Islet of Langerhans (tissue), 1 donor: ENCODE results near the gene FBN2.

Experiments
- FAIRE-seq: peaks from one replicate; lab custom pipeline; 2011; peaks lifted over from hg19 to GRCh38; lab: Jason Lieb, UNC

FBN2 gene

DNA sequence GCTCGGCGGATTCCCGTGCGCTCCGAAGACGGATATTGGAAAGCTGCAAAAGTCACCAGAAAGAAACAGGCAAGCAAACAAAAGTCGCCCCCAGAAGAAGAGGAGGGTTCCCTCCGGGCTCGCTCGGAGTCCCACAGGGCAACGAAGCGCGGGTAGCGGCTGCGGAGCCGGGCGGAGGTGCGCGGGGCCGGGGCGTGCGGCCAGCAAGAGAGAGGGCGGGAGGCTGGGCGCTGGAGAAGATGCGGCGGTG is at the start of gene FBN2:
FBN2 (minus strand) TSS at position 246 of the 250 bp plus-strand sequence. CDS start 642 bp downstream, outside the sequence.
- FAIRE-seq: no peak

DNA sequence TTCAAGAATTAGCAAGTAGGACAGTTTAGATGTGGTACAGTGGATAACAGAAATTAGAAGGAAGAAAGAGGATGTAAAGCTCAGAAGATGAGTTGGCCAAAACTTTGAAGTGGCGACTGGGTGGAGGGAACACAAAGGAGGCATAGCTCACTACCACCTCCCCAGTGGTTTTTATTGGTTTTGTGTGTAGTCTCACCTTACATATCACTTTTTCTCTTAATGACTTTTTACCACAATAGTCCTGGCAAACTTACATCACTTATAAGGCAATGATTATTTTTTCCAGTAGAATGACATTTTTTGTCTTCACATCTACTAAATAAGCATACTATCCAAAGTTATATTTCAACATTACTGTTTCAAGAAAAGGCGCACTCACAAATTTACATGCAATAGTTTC is 49.2 kb upstream of the FBN2 start:
- no peak for FAIRE-seq

DNA sequence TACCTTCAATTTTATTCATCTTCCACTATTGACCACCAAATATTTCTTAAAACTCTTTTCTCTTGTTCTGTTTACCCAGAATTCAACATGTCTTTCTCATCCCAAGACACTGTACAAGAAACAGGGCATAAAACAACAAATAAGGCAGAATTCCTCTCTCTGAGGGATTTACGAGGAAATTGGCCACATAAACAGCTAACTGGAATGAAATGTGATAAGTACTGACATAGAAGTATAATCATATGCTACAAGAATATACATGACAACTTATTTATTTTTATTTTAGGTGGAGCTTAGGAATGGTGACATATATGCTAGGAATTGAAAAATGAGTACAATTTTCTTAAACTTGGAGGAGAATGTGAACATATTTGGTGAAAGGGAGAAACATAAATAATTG is 48.8 kb upstream of the FBN2 start:
- no peak for FAIRE-seq

DNA sequence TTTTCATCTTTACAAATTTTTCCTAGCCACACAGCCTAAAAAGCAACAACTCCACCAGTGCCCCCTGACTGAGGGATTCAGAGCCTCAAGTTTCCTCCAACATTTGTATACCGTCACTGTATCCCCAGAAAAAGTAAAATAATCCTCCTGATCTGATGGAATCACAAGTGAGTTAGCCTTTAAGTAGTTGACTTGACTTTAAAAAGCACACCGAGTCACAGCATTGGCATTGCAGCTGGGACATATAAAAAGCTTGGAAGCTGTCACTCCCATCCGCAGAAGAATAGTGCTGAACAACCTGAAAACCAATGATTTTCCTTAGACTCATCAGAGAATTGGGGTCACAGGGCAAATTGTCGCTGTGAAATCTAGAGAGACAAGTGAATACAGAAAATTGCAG is 41.6 kb upstream of the FBN2 start:
- FAIRE-seq: no peak

DNA sequence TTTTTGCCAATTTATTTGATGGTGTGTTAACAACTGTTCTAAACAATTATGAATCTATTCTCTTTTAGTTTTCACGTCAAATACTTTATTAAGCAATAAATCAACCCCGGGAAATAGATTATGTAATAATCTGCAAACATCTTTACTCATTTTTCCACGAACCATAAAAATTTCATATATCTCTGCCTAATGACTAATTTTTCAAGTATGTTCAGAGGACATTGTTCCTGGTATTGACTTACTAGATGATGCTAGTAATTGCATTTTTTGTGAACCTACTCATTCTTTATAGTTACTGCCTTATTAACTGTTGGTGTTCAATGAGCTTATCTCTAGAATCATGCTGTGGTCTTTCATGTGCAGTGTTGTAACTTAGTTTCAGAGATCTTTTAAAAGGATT is 41.0 kb upstream of the FBN2 start:
- no peak for FAIRE-seq

DNA sequence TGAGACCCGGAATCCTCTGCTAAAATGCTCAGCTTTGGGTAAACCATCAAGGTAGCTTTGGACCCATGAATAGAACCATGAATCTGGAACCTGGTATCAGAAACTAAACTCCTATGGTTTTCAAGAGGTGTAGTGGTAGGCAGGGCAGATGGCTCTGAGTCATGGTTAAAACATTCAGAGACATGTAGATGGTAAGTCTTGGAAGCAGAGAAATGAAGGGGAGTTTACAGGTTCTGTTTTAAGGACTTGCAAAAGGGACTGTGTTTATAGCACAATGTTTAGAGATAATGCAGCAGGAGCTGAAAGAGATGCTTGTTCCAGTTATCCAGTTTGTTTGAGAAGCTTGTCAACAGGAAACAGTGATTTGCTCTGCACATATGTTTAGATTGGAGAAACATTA is 36.0 kb upstream of the FBN2 start:
- no peak for FAIRE-seq

DNA sequence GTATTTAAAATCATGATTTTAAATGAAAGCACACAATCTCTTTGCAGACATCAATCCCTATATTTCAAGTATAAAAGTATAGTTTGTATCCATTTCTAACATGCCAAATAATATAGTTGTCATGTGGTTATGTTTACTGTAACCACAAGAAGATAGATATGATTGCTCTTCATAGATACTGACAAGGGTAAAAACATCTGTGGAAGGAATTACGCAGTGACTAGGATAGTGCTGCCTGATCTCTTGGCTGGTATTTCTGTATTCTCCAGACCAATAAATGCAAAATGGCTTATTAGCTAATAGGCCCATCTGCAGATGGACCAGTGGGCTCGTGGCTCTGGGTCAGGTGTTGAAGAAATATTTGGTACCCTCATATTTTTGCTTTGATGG is 34.9 kb upstream of the FBN2 start:
- no peak for FAIRE-seq

DNA sequence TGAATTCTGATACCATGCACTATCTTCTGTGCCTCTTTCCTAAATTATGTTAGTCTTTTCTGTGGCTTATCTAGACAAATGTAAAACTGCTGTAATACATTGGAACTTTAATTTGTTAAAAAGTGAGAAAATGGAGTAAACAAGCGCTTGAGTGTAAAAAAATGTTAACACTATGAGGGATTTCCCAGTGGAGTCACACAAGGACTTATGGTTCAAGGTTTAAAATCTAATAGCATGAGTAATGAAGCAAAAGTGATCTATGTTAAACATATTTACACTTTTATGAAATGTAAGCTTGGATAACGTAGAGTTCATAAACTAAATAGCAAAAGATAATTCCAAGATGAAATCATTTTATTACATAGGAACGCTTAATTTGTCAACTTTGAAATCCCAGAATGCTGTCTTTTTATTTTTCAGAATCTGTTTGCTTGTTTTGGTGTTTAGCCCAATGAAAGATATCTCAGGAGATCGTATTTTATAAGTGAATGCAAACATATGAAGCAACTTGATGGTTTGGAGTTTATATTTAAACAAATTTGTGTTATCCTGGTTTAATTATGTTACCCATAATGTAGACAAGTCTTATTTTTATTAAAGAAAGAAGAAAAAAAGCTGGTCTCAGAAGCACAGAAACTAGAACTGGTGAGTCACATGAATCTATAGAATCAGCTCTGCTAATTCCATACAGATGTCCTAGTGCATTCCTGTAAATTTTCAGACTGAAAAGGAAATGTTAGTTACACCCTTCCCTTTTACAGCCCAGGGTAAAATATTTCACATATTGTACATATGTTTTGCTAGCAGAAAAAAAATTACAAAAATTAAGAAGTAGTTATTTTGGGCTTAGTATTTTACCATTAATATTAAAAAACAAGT is 34.2 kb upstream of the FBN2 start:
- no peak for FAIRE-seq

DNA sequence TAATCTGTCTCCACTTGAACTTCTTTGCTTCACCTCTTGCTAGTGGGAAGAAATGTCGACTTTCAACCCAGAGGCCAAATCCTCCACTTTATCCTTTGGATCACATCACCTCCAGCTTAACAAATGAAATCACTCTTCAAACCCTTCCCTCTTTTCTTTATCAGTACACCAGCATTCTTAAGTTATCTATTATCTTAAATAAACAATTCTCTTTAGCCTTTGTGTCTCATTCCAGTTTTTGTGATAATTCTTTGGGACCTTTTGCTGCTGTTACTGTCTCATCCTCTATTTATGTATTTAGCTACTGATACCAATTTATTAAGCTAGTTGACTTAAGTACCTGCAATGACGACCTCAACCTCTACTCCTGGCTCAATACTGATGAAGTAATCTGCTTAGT is 28.1 kb upstream of the FBN2 start:
- no peak for FAIRE-seq

DNA sequence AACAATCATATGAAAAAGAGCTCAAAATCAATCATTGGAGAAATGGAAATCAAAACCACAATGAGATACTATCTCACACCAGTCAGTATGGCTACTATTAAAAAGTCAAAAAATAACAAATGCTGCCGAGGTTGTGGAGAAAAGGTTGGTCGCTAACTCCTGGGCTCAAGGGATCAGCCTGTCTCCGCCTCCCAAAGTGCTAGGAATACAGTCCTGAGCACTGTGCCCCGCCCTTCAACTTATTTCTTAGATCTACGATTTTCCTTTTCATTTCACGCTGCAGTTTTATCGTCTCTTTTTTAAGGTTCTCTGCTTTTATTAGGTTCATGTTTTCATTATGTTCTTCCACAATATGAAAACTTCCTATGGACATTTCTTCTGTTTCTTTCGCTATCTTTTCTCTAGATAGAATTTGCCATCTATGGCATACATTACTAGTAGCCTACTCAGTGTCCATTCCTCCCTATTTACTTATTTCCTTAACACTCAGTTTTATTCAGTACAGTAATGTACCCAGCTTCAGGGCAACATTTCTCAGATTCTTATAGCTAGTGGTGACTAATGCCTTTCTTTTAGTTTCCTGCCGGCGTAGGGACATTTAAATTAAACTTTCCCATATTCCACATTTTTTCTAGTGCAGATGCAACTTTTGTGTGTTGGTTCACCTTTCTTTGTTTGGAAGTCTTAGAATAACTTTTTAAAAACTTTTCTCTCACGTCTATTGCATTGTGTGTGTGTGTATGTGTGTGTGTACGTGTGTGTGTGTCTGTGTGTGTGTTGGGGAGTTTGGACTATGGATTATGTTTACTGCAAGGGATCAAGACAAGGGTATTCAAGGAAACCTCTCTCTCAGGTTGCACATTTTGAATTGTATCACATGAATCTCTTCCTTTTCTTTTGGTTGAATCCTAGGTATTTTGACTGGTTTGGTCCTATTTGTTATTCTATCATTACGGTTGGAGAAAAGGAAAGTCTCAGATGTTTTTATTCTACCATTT is 21.6 kb upstream of the FBN2 start:
- no peak for FAIRE-seq

DNA sequence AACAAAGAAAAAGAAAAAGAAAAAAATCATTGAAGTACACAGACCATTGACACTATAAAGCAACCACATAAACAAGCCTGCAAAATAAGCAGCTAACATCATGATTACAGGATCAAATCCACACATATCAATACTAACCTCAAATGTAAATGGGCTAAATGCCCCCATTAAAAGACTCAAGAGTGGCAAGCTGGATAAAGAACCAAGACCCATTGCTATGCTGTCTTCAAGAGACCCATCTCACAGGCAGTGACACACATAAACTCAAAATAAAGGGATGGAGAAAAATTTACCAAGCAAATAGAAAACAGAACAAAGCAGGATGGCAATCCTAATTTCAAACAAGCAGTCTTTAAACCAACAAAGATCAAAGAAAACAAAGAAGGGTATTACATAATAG is 15.7 kb upstream of the FBN2 start:
- no peak for FAIRE-seq

DNA sequence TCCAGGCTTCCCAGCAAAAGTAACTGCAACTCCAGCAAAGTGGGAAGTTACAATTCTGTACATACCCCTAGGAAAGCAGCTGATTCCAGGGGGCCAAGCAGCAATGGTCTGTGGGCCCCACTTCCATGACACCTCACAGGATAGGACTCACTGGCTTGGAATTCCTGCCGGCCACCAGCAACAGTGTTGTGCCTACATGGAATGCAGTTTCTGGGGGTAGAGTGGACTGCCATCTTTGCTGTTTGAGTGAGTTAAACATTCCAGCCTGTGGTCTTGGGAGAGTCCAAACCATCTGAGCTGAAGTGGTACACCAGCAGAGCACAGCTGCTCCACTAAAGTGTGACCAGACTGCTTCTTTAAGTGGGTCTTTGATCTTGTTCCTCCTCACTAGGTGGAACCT is 13.4 kb upstream of the FBN2 start:
- no peak for FAIRE-seq

DNA sequence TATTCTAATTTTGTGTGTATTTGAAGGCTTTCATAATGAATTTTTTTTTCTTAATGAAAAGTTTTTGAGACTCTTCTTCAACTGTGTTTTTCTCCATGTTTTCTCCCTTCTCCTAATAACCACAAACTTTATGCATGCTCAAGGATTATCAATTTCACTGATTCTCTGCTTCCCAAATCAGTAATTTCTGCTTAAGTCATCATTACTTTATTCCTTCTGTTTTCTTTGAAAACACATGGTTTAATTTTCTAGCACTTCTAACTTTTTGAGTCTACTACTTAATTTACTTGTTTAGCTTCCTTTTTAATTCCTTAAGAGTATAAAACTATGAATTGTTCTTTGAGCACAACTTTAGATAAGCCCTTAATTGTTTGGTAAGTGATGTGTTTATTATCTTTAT is 11.5 kb upstream of the FBN2 start:
- FAIRE-seq: no peak

DNA sequence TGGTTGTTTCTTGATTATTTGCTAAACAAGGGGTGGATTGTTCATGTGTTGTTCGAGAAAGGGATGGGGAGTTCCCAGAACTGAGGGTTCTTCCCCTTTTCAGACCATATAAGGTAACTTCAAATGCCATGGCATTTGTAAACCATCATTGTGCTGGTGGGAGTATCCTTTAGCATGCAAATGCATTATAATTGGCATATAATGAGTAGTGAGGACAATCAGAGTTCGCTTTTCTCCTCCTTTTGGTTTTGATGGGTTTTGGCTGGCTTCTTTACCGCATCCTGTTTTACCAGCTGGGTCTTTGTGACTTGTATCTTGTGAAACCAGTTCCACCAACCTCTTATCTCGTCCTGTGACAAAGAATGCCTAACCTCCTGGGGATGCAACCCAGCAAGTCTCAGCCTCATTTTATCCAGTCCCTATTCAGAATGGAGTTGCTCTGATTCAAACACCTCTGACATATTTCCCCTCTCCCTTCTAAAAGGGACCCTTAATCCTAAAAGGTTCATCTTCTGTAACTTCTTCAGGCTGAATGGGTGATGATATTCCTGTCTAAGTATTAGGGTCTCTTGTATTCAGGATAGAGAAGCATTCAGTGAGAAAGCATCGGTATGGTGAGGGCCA is 8.7 kb upstream of the FBN2 start:
- no peak for FAIRE-seq

DNA sequence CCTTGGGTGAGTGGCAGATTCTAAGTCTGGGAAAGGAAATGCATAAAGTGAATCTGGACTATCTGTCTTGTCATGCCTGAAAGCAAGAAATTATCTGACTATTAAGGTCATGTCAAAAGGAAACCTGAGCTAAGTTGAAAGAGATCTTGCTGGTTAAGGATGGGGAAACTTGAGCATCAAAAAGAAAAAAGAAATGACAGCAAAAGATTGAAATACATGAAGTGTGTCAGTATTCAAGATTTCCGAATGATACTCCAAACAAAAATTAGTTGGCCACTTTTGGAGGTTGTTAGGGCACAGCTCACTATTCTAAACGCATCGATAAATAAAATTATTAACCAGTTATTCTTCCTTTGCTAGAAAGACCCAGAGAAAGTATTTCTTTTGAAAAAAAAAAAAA is 3.3 kb upstream of the FBN2 start:
- FAIRE-seq: no peak

DNA sequence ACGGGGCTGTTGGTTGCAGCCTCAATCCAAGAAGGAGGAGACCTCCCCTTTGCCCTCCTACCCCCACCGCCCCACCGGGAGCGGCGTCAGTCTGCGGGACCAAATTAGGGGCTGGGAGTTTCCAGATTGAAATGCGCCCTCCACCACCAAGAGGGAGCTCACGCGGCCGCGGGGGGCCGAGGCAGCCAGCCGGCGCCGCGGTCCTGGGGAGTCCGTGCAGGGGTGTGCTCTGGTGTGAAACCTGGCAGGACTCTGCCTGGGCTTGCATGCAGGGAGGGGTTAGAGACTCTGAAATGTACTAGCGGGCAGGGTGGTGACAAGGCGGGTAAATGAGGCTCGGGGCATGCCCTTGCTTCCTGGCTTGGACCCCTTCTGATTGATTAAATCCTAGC is 989 bp upstream of the FBN2 start:
- FAIRE-seq: no peak

DNA sequence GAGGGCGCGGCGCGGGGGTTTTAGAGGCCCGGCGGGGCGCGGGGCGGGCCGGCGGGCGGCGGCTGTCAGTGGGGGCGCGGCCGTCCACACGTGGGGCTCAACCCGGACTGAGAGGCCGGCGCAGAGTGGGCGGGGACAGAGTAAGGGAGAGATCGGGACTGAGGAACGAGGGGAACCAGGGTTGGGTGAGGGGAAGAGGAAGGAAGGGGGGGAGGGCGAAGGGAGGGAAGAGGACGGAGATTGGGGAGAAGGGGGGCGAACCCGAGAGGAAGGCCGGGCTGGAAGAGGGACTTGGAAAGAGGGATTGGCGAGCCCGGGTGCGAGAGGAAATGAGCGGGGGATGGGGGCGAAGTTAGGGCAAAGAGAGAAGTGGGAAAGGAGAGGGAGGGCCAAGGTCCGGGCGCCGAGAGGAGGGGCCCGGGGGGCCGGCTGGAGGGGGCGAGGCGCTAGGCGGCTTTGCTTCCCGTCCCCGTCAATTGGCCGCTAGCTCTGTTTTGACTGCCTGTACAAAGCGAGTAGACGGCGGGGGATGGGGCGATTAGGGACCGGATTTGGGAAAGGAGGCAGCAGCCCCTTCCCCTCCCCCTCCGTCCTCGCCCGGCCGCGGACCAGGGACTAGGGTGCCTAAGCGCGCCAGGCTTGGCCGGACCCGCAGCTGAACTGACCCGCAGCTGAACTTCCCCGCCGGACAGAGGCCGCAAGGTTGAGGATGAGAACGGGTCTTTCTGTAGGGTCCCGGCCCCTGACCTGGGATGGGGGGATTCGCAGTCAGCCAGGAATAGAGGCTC is 399 bp upstream of the FBN2 start:
- no peak for FAIRE-seq

DNA sequence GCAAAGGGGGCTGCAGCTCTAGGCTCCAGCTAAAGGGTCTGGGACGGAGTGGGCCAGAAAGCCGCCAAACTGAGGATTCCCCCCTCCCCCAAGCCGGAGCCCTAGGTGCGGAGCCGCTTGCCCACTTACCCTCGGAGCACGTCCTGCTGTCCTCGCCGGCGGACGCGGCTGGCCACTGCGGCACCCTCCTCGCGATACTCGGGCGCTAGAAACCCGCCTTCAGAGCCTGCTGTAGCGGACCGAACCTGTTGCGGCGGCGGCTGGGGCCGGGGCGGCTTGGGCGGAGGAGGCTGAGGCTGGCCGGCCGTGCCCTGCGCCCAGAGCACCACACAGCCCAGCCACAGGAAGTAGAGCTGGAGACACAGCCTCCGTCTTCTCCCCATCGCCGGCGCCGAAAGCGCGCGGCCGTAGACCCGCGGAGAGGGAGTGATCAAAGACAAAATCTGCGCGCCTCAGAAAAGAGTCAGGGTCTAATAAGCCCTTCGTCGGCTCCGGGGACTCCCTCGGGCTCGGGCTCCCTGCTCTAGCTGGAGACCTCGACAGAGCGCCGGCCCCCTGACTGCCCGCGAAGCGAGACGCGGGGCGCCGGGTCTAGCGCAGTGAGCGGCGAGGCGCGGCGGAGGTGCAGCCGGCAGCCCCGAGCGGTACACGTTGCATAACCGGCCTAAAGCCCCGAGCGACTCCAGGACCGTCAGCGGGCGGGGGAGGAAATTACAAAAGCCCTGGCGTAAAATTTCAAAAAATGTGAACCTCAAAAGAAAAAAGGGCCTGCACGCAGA is 635 bp downstream of the FBN2 start:
- FAIRE-seq: no peak

DNA sequence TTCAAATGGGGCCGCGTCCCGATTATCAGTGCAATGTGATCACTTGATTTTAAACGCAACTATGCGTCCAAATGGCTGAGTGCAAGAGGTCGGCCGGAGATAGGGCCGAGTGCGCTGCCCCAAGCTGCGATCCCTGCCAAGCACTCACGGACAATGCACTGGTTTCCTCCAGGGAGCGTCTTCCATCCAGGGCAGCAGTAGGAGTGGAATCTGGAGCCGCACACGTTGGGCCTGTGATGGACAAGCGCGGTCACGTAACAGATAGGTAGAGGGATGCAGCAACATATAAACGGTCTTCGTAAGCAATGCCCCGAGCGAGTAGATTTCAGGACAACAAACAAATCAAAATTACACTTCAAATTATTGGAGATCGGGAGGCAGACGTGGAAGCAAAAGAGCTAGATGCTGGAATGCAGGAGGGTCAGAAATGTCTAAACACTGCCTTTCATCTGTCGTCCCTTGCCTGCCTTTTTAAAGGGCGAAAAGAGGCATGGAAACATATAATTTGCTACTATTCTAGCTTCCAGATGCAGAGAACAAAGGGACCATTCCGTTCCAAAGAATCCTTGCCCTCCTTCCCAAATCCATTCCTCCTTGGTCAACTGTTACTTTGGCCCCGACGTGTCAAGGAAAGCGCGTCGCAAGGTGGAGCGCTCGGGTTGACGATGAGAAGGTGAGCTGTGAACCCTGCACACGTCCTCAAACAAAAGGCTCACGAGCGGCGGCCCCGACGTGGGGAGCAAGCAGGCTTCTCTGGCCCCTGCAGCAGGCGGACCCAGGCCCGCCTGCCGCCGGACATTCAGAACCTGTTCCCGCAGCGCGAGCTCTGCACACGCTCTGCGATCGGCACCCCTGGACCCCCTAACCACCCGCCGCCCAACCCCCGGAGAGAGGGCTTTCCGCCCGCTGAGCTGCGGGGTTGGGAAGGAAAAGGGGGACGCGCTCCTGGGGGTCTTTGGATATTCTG is 1.5 kb downstream of the FBN2 start:
- FAIRE-seq: no peak

DNA sequence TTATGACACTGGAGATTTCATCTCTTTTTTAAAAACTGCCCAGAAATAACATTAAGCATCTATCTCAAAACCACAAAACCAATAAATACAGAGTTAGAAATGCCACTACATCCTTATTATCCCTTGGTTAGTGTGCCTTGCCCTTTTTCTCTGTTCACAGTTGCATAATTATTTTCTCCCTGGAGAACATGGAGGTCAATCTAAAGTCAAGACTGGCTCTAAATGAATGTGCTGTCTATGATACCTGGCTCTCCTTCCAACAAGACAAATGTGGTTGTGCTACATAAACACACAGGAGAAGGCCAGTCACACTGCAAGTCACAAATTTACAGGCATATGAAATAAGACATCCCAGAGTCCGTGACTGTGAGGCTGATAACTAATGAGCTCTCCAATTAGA is 2.8 kb downstream of the FBN2 start:
- no peak for FAIRE-seq
